SH-SY5Y (cell line): Measurements from ENCODE around the gene CAPS.

Source experiments
- GATA2 ChIP-seq: IDR thresholded peaks from 2 replicates; pipeline ENCODE4 v1.6.1; 2011; ENCODE audit warnings: mild to moderate bottlenecking, low read depth, low read length
- GATA3 ChIP-seq: IDR thresholded peaks from 2 replicates; pipeline ENCODE4 v1.6.1; 2011; ENCODE audit warnings: low read depth, mild to moderate bottlenecking, low read length, moderate library complexity

DNA sequence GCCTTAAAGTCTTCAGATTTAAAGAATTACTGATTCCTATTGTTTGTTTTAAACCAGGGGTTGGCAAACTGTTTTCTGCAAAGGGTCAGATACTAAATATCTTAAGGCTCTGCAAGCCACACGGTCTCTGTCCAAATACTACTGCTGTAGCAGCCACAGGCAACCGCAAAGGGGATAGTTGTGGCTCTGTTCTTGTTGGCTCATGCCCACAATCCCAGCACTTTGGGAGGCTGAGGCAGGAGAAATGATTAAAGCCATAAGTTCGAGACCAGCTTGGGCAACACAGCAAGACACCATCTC is 41.5 kb downstream of the CAPS start:
- no peak for TF ChIP-seq GATA2
- no peak for TF ChIP-seq GATA3
